ENCODE measurements around the gene USP32. TPM values are rescaled to one million over a fixed set of nuclear protein-coding genes. Genes with fewer than 3 reads are reported as not detected.

The USP32 gene
- polyA plus RNA-seq, 1 experiment: 40.7 TPM

DNA sequence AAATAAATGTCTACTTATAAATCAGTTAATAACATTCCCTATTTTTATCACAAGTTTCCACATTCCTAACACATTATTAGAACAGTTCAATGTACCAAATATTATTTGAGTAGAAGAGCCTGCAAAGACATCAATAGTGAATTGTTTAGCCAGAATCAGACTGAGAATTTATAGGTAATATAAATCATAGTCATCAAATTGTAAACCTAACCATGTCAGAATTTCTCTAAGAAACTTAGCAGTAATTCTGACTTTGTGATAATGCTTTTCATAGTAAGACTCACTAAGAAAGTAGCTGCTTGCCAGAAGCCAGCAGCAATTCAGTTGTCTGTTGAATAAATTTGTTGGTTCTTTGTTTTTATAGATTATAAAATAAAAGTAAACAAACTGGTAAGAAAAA is 111.3 kb downstream of the USP32 start:
- Histone ChIP-seq H3K27me3 (ENCODE audit: control insufficient read depth, insufficient read depth, low read length) (no peaks in the 10 kb centered on the region), H3K27ac (ENCODE audit: low read depth, low read length) (no peak overlapping the region), H3K9me3 (ENCODE audit: control insufficient read depth, insufficient read depth, low read length) (no peaks in the 10 kb centered on the region), H3K4me3 (ENCODE audit: low read depth, low read length) (no peak overlapping the region)
- ChIA-PET CTCF (interaction anchor here (0.7 kb wide), 1 partner anchor 357 kb away, joined by 4 read pairs; no protein-coding TSS in a partner anchor), POLR2A (no interaction called here)
- no peak for DNase-seq (ENCODE audit: low read depth, low spot score)
- TF ChIP-seq, protein P1, sequence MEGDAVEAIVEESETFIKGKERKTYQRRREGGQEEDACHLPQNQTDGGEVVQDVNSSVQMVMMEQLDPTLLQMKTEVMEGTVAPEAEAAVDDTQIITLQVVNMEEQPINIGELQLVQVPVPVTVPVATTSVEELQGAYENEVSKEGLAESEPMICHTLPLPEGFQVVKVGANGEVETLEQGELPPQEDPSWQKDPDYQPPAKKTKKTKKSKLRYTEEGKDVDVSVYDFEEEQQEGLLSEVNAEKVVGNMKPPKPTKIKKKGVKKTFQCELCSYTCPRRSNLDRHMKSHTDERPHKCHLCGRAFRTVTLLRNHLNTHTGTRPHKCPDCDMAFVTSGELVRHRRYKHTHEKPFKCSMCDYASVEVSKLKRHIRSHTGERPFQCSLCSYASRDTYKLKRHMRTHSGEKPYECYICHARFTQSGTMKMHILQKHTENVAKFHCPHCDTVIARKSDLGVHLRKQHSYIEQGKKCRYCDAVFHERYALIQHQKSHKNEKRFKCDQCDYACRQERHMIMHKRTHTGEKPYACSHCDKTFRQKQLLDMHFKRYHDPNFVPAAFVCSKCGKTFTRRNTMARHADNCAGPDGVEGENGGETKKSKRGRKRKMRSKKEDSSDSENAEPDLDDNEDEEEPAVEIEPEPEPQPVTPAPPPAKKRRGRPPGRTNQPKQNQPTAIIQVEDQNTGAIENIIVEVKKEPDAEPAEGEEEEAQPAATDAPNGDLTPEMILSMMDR (IDR thresholded peaks at IDR 0.05; ENCODE audit: low read depth, low read length): no peak

DNA sequence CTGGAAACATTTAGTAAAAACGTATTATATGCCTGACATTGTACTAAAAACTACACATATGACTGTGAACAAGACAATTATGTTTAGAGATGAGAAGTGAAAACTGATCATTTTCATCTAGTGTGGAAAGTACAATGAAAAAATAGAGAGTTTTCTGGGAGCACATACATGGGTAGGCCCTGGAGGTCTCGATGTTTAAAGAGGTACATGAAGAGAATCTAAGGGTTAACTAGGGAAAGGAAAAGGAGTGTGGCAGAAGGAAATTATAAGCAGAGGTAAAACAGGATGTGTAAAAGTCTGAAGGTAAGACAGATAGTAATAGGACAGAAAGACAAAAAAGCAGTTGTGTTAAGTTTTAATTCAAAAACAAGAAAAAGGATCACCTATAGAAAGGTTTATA is 113.7 kb downstream of the USP32 start:
- H3K27ac ChIP-seq (ENCODE audit: low read depth, low read length): no peak overlapping the region
- H3K4me3 ChIP-seq (ENCODE audit: low read depth, low read length): no peak overlapping the region
- no peaks in the 10 kb centered on the region for H3K27me3 ChIP-seq (ENCODE audit: control insufficient read depth, insufficient read depth, low read length)
- ChIA-PET POLR2A (no interaction called here), CTCF (interaction anchor here (1.0 kb wide), 1 partner anchor 47 kb away, joined by 3 read pairs; no protein-coding TSS in a partner anchor)
- TF ChIP-seq, protein P1 (IDR thresholded peaks at IDR 0.05; ENCODE audit: low read depth, low read length): no peak
- H3K9me3 ChIP-seq (ENCODE audit: control insufficient read depth, insufficient read depth, low read length): no peaks in the 10 kb centered on the region
- DNase-seq (ENCODE audit: low read depth, low spot score): no peak

DNA sequence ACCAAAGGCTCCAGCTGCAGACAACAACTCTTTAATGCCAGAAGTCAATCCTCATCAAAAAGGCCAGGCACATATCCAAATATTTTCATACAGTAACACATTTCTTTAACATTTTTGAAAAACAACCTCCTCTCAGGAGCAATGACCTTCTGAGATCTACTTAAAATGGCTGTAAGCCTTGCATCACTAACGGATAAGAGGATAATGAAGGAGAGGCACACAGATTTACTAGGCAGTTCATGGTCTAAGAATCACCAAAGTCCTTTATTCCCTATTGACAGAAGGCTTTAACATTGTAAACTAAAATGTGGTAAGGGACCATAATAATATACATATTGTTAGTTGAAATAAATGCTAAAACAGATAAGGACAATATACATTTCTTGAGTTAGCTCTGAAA is 114.7 kb downstream of the USP32 start:
- TF ChIP-seq, protein P1 (IDR thresholded peaks at IDR 0.05; ENCODE audit: low read depth, low read length): no peak
- no peaks in the 10 kb centered on the region for H3K9me3 ChIP-seq (ENCODE audit: control insufficient read depth, insufficient read depth, low read length)
- ChIA-PET CTCF (interaction anchor here (1.0 kb wide), 1 partner anchor 46 kb away, joined by 3 read pairs; no protein-coding TSS in a partner anchor), POLR2A (no interaction called here)
- H3K27ac ChIP-seq (ENCODE audit: low read depth, low read length): no peak overlapping the region
- no peak overlapping the region for H3K4me3 ChIP-seq (ENCODE audit: low read depth, low read length)
- DNase-seq (ENCODE audit: low read depth, low spot score): no peak
- no peaks in the 10 kb centered on the region for H3K27me3 ChIP-seq (ENCODE audit: control insufficient read depth, insufficient read depth, low read length)

DNA sequence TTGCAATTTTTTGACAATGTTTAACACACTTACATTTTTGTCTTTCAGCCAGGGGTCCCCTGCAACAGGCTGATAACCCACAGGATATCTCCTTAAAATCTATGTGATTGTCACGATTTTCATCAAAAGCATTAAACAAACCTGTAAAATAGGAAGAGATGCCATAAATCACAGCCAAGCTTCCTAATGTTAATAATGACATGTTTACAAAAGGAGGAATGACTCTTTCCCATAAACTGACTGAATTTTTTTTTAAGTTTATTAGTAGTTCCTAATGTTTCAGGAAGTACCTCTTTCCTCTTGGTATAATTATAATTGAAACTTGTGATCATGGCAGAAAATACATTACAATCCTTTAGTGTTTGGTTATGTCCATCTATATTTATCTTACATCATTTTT is 122.5 kb downstream of the USP32 start:
- no peak overlapping the region for H3K4me3 ChIP-seq (ENCODE audit: low read depth, low read length)
- no peaks in the 10 kb centered on the region for H3K27me3 ChIP-seq (ENCODE audit: control insufficient read depth, insufficient read depth, low read length)
- CTCF ChIA-PET: no interaction called here
- TF ChIP-seq, protein P1 (IDR thresholded peaks at IDR 0.05; ENCODE audit: low read depth, low read length): no peak
- no peak for DNase-seq (ENCODE audit: low read depth, low spot score)
- no peaks in the 10 kb centered on the region for H3K9me3 ChIP-seq (ENCODE audit: control insufficient read depth, insufficient read depth, low read length)
- H3K27ac ChIP-seq (ENCODE audit: low read depth, low read length): no peak overlapping the region
- POLR2A ChIA-PET: no interaction called here

DNA sequence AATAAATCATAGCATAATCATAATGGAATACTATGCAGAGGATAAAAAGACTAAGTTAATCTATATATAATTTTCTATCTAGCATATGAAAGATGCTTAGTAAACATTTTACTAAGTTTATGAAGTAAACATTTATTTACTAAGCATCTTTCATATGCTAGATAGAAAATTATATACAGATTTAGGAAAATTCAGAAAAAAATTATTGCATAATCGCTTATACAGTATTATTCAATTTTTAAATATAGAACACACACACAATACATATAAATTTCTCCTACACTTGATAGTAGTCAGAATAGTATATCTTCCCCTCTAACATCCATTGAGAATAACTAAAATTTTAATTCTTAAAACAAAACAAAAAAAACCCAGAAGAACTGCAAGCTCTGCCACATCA is 131.4 kb downstream of the USP32 start:
- CTCF ChIA-PET: no interaction called here
- TF ChIP-seq, protein P1 (IDR thresholded peaks at IDR 0.05; ENCODE audit: low read depth, low read length): no peak
- no peak for DNase-seq (ENCODE audit: low read depth, low spot score)
- no peaks in the 10 kb centered on the region for H3K27me3 ChIP-seq (ENCODE audit: control insufficient read depth, insufficient read depth, low read length)
- POLR2A ChIA-PET: no interaction called here
- no peak overlapping the region for H3K27ac ChIP-seq (ENCODE audit: low read depth, low read length)
- no peak overlapping the region for H3K4me3 ChIP-seq (ENCODE audit: low read depth, low read length)
- H3K9me3 ChIP-seq (ENCODE audit: control insufficient read depth, insufficient read depth, low read length): no peaks in the 10 kb centered on the region

All from AG04450 (cell line).